HFFc6 (cell line): ENCODE data around the gene TAPBP. TPM values are rescaled to one million over a fixed set of nuclear protein-coding genes. Genes with fewer than 3 reads are reported as not detected.
A peak's percentile ranks its signal among the peaks of the same experiment; 100 is the strongest.

Experiments
- DNase-seq: peaks from one replicate; pipeline ENCODE4 v3.0.0-alpha.2; 2018
- H3K27ac Mint-ChIP-seq: 2 replicates; pipeline ENCODE4 v1.8.0; 2020; ENCODE audit warnings: mild to moderate bottlenecking, mixed read lengths
- H3K27me3 Mint-ChIP-seq: 2 replicates; pipeline ENCODE4 v1.8.0; 2021; ENCODE audit warnings: mild to moderate bottlenecking, moderate library complexity, mixed read lengths; ENCODE audit not compliant: insufficient read depth
- H3K36me3 Mint-ChIP-seq: 2 replicates; pipeline ENCODE4 v1.8.0; 2021; ENCODE audit warnings: low read depth, mixed read lengths
- H3K4me1 Mint-ChIP-seq: 2 replicates; pipeline ENCODE4 v1.8.0; 2020; ENCODE audit warnings: low read depth, mixed read lengths
- H3K4me3 Mint-ChIP-seq: 2 replicates; pipeline ENCODE4 v1.8.0; 2020; ENCODE audit warnings: mild to moderate bottlenecking, moderate library complexity, mixed read lengths
- H3K9me3 Mint-ChIP-seq: 2 replicates; pipeline ENCODE4 v1.8.0; 2020; ENCODE audit warnings: mild to moderate bottlenecking, mixed read lengths
- total RNA-seq, 6 experiments: library from RNA; stranded (reverse); fragmentation: NEBNext Ultra II Directional; extraction: Animal tissue kit (Norgen Biotek cat#: 25700); gene quantifications; 2 replicates in 1 of 6; 3 replicates in 5 of 6; pipeline ENCODE4 v1.2.3, GENCODE V29; 2021
- TF ChIP-seq, protein P1 (sequence below): fragments of 200-600 bp; sonication (generic); IDR thresholded peaks from 2 replicates; pipeline ENCODE4 v1.5.0; 2021; ENCODE audit warnings: antibody characterized with exemption, mild to moderate bottlenecking

TAPBP gene
- total RNA-seq, 6 experiments from 2014 or later: 88.7 to 118 (median 104) TPM

- TF ChIP-seq, protein P1, sequence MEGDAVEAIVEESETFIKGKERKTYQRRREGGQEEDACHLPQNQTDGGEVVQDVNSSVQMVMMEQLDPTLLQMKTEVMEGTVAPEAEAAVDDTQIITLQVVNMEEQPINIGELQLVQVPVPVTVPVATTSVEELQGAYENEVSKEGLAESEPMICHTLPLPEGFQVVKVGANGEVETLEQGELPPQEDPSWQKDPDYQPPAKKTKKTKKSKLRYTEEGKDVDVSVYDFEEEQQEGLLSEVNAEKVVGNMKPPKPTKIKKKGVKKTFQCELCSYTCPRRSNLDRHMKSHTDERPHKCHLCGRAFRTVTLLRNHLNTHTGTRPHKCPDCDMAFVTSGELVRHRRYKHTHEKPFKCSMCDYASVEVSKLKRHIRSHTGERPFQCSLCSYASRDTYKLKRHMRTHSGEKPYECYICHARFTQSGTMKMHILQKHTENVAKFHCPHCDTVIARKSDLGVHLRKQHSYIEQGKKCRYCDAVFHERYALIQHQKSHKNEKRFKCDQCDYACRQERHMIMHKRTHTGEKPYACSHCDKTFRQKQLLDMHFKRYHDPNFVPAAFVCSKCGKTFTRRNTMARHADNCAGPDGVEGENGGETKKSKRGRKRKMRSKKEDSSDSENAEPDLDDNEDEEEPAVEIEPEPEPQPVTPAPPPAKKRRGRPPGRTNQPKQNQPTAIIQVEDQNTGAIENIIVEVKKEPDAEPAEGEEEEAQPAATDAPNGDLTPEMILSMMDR: no peak
- Mint-ChIP-seq H3K36me3 (peaks cover 25% of the 10 kb centered on the region), H3K27ac (no peak overlapping the region), H3K27me3 (no peaks in the 10 kb centered on the region), H3K9me3 (no peaks in the 10 kb centered on the region), H3K4me1 (peaks cover 17% of the 10 kb centered on the region), H3K4me3 (no peak overlapping the region)
- no peak for DNase-seq
Observed at GRCh38 chr6:33259032-33259431, 54.8 kb downstream of the TAPBP start.

DNA sequence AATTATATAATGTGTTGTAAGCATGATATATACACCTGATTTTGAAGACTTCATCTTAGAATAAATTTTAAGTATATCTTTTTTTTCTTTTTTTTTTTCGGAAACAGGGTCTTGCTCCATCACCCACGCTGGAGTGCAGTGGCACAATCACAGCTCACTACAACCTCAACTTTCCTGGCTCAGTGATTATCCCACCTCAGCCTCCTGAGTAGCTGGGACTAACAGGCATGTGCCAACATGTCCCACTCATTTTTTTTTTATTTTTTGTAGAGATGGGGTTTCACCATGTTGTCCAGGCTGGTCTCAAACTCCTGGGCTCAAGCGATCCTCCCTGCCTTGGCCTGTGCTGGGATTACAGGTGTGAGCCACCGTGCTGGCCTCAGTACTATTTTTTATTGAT is 59.3 kb downstream of the TAPBP start:
- Mint-ChIP-seq H3K27me3 (peaks cover 6% of the 10 kb centered on the region), H3K27ac (no peak overlapping the region), H3K9me3 (no peaks in the 10 kb centered on the region), H3K4me1 (peaks cover 37% of the 10 kb centered on the region), H3K36me3 (peaks cover 20% of the 10 kb centered on the region), H3K4me3 (no peak overlapping the region)
- DNase-seq: no peak
- TF ChIP-seq, protein P1: no peak

- Mint-ChIP-seq H3K36me3 (peaks cover 20% of the 10 kb centered on the region), H3K4me1 (peaks cover 52% of the 10 kb centered on the region), H3K27ac (peak overlapping the region; percentile 99), H3K27me3 (peaks cover 6% of the 10 kb centered on the region), H3K4me3 (peak overlapping the region; percentile 16), H3K9me3 (no peaks in the 10 kb centered on the region)
- TF ChIP-seq, protein P1: no peak
- peak; percentile 55 for DNase-seq
Observed at GRCh38 chr6:33252759-33253158, 61.1 kb downstream of the TAPBP start.

DNA sequence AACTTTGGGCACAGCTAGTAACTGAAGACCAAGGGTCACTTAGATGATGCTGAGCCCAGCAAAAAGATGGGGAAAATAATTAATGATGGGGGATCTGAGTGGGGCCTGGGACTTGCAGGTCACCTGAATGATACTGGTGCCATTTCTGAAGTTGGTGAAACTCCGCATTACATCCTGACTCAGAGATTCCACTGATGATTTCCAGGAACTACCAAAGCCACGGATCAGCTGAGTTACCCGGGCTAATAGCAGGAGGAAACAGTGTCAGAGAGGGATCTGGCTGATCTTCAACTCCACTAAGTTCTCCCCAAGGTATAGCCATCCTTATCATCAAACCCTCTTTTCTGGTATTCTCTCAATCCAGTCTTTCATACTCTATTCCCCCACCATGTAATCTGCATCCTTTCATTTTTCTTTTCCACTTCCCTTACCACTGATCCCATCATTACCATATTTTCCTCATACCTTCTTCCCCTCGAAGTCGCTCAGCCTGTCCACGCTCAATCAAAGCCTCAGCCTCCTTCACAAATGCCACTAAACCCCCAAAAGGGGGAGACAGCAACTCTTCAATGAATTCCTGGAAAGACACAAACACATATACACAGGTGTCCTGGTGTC is 62.4 kb downstream of the TAPBP start:
- Mint-ChIP-seq H3K4me1 (peaks cover 61% of the 10 kb centered on the region), H3K4me3 (peak overlapping the region; percentile 89), H3K27ac (peak overlapping the region; percentile 99), H3K27me3 (peaks cover 6% of the 10 kb centered on the region), H3K9me3 (no peaks in the 10 kb centered on the region), H3K36me3 (peaks cover 20% of the 10 kb centered on the region)
- peak; percentile 66 for DNase-seq
- TF ChIP-seq, protein P1: no peak

DNA sequence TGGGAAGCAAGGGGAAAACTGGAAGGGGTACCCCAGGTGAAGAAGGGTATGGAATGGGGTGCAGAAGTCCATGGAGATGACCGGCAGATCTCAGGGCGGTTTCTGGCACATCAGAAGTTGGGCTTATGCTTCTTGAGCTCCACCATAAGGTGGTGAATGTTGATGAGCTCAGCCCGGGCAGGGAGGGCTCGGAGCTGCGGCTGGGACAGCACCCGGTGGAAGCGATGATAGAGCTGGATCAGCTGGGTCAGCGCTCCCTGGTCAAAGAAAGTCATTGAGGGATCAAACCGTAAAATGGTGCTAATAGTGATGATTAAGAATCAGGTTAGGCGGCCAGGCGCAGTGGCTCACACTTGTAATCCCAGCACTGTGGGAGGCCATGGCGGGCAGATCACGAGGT is 63.1 kb downstream of the TAPBP start:
- TF ChIP-seq, protein P1: no peak
- no peak for DNase-seq
- Mint-ChIP-seq H3K4me1 (peaks cover 62% of the 10 kb centered on the region), H3K36me3 (peaks cover 20% of the 10 kb centered on the region), H3K27me3 (peaks cover 6% of the 10 kb centered on the region), H3K4me3 (peak overlapping the region; percentile 89), H3K9me3 (no peaks in the 10 kb centered on the region), H3K27ac (peak overlapping the region; percentile 99)
